Activated CD4-positive, alpha-beta T cell treated with anti-CD3 and anti-CD28 coated beads, Interleukin-2, amount 50 U/mL, for 1 hour (primary cell): ENCODE data around the gene MRPL11.
"Not testable (repeated sequence)": the region's sequence is repeated elsewhere in the genome, so short reads cannot be mapped to it uniquely, and the experiment has no call there.

ENCODE experiments used
- DNase-seq: peaks from one replicate; pipeline ENCODE4 v3.0.0-alpha.2; 2020

MRPL11 gene

DNA sequence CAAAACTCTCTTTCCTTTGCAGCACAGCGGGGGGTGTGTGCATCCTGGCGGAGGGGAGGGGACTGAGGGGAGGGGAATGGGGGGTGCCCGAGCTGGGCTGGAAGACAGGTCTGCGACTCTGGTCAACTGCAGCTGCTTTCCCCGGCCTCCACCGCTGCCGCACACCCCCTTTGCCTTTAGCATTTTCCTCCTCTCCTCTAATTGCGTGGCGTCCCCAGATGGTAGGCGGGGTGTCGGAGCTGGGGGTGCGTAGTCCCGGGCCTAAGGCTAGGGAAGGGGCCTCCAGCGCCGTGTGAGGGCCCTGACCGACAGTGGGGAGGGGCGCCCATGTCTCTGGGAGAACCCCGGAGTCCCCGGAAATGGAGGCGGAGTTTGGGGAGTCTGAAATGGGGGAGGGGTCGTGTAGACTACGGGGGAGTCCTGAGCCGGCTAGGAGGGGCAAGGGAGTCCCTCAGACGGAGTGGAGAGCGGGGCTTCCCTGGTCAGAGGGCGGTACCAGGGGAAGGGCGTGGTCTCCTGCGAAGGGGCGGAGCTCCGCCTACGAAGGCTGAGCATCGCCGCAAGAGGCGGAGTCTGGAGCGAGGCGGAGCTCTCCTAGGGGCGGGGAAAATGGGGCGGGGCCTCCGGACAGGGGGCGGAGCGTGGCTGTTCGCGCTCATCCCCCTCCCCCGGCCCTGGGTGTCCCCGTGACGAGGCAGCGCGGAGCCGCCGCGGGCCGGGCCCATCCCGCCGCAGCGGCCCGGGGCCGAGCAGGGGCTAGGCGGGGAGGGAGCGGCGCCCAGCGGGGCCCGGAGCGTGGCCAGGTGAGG, 27.8 kb upstream of the MRPL11 start, which contains the start of gene PELI3:
TSS of gene PELI3 (plus strand) at position 681 of the 809 bp plus-strand sequence. CDS start 1,224 bp downstream, outside the sequence.
- peak; percentile 96 for DNase-seq

DNA sequence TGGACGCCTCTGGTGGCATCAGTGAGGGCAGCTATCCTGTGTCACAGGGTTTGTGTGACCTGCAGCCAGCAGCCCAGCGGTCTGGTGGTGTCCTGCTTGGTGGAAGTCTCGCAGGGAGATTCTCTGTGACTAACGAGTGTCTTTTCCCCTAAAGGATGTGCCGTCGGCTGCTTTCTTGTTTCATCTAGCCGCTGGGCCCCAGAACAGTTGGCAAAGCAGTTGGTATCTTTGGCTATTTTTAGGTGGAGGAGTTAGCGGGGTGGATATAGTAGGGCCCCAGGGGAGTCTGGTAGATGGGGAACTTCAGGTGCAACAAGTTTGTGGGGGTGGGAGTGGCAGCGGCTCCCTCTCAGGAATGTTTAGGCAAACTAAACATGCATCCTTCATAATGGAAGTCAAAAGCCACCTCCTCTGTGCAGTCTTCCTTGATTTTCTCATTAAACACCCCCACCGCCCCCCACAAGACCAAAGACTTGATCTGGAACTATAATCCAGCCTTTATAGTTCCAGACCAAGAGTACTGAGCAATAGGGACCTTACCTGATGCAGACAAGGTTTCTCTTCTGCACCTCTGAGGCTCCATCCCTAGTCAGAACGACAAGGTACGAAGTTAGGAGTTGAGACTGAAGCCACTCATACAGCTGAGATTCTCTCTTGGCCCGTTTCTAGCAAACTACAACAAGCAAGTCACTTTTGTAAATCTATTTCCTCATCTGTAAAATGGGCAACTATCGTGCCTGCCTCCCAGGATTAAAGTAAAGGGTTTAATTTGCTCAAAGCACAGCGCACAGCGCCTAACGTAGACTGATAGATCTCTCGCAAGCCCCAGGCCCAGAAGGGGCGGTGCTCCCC, 27.0 kb upstream of the MRPL11 start:
- DNase-seq = no peak

DNA sequence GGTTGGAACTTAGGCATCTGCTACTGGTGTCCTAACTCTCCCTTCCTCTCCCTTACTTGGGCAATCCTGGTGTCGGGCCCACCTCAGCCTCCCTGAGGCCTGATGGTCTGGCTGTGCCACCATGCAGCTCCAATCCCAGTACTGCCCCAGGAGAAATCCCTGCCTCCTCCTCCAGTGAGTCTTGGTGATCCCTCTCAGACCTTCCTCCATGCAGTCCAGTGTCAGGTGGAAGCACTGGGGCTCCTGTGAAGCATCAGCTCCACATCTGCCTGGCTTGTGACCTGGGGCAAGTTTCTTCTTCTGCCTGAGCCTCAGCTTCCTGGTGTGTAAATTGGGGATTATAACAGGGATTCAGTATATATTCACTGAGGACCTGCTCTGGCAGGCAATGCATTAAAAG, 26.3 kb upstream of the MRPL11 start:
- DNase-seq = no peak

DNA sequence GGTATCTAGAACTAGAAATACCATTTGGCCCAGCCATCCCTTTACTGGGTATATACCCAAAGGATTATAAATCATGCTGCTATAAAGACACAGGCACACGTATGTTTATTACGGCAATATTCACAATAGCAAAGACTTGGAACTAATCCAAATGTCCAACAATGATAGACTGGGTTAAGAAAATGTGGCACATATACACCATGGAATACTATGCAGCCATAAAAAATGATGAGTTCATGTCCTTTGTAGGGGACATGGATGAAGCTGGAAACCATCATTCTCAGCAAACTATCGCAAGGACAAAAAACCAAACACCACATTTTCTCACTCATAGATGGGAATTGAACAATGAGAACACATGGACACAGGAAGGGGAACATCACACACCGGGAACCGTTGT, 25.5 kb upstream of the MRPL11 start:
- not testable (repeated sequence) for DNase-seq

DNA sequence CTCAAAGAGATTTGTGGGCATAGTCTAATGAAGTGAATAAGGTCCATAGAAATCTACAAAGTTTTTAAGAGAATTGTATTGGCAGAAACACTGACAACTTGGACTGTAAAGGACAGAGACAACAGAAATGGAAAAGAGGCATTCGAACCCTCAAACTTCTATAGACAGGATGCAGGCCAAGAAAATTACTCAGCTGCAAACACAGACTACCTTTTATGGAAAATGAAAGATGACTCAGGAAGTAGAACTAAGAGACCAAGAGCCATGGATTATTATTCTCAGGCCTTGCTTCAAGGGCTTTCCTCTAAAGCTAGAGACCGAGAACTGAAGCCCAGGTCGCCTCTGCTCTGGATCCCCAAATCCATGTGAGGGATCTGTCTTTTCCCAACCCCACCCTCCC, 24.3 kb upstream of the MRPL11 start:
- DNase-seq = no peak

DNA sequence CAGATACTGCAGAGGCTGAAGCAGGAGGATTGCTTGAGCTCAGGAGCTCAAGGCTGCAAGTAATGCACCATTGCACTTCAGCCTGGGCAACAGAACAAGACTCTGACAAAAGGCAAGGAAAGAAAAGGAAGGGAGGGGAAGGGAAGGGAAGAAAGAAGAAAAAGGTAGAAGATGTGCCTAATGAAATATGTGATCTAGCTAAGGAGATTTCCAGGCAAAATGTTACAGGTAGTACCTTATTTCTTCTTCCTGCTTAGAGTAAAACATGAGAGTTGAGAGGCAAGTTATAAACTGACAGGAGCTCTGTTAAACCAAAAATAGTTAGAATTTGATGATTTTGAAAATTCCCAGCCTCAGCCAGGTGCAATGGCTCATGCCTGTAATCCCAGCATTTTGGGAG, 23.4 kb upstream of the MRPL11 start:
- DNase-seq = no peak

DNA sequence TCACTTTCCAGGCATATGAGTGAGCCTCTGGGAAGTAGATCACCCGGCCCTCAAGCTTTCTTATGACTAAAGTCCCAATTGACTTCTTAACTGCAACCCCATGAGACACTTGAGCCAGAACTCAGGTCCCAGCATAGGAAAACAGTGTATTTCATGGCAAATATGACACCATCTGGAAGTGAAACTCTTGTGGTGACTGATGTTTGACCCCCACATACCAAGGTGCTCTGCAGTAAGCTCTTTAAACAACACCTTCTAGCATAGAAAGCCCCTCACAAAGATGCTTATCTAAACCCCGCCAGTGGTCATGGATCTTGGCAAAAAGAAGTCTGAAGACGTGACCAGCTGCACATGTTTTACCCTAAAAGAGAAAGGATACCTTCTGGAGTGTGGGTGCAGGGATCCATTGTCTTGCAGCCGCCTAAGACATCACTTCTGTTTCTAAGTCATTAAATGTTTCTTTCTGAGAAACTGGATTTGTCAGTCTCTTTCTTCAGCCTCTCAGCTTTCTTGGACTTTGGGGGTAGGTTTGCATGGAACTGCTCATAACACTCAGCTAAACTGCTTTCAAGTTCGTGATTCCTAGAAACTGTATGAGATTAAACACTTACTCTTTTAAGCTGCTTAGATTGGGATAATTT, 20.6 kb upstream of the MRPL11 start:
- no peak for DNase-seq

DNA sequence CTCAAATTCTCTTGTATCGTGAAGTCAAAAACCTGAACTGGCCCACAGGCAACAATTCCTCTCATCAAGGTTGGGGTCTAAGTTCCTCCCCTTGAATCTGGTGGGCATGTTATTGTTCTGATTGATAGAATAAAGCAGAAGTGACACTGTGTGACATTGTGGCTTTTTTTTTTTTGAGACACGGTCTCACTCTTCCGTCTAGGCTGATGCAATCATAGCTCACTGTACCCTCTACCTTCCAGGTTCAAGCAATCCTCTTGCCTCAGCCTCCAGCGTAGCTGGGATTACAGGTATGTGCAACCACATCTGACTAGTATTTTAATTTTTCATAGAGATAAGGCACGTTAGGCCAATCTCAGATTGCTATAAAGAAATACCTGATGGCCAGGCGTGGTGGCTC, 19.2 kb upstream of the MRPL11 start:
- DNase-seq = no peak

DNA sequence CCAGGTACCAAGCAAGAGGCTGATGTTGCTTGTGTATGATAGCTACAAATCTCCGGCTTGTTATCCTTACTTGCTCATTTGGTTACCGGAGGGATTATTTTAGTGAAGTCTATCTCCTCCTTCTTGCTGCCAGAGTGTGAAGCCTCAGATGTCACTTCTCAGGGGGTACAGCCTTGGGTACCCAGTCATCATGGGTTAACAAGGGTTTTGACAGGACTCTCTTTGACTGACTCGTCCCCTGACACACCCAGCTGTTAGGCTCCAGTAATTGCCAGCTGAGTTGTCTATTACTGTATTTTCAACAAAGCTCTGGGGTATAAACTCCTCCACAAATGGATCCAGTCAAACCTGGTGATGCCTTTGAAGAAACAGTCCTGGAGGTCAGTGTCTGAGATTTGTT, 16.2 kb upstream of the MRPL11 start:
- no peak for DNase-seq

DNA sequence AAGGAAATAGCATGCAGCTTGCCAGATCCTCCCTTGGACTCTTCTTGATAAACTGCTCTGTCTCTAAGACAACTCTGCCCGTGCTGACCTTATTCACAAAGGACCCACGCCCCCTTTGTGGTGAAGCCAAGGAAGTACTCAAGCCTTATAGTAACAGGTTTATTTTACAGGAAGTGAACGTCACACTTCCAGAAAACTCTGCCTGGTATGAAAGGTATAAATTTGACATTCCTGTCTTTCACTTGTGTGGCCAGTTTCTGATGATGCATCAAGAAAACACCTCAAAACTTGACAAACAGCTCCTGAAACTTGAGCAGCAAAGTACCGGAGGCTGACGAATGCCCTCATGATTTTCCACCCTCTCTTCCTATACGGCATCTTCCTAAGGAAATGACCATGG, 15.6 kb upstream of the MRPL11 start:
- DNase-seq = no peak

DNA sequence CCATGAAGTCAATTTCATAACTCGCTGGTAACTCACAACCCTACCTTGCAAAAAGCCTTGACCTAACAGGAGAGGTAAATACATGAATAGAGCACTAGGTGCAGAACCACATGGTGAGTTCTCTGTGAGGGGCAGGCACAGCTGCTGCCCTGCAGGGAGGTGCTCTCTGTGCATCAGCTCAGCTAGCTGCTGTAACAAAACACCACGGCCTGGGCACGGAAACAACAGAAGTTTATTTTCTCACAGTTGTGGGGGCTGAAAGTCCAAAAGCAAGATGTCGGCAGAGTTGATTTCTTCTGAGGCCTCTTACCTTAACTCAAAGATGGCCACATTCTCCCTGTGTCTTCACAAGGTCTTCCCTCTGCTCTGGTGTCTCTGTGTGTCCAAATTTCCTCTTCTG, 13.0 kb upstream of the MRPL11 start:
- no peak for DNase-seq

DNA sequence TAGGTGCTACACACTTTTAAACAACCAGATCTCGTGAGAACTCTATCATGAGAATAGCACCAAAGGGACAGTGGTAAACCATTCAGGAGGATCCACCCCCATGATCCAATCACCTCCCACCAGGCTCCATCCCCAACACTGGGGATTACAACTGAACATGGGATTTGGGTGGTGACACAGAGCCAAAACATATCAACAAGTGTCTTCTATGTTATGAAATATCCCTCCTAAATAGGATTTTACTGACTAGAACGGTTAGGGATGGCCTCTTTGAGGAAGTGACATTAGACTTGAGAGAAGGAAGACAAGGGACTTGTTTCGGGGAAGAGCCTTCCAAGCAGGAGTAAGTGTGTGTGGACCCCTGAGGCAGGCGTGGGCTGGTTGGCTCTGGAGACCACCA, 11.9 kb upstream of the MRPL11 start:
- DNase-seq = no peak

DNA sequence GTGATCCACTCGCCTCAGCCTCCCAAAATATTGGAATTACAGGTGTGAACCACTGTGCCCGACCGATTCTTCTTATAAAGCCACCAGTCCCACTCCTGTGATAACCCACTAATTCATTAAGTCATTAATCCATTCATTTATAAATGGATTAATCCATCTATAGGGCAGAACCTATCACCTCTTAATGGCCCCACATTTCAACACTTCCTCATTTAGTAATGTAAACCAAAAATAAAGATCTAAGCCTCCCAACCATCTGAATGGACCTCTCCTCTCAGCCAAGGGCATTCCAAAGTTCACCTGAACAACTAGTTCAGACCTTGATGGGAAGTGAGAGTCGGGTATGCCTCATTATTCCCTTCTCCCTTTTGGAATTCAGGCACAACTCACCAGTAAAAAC, 9.9 kb upstream of the MRPL11 start:
- no peak for DNase-seq

DNA sequence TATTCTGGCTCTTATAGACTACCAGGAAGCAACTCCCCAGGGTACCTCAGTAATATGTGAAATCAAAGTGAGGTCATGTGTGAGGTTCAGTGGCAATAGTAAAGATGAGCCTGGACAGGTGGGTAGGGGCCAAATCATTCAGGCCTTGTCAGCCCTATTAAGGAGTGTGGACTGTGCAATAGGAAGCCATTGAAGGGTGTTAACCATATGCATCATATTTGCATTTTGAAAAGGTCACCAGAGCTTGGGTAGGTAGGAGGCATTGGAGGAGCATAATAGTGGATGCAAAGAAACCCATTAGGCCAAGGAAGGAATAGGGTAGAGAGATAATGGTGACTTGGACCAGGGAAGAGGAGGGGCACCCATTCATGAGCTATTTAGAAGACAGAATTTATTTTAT, 8.4 kb upstream of the MRPL11 start:
- DNase-seq = no peak

DNA sequence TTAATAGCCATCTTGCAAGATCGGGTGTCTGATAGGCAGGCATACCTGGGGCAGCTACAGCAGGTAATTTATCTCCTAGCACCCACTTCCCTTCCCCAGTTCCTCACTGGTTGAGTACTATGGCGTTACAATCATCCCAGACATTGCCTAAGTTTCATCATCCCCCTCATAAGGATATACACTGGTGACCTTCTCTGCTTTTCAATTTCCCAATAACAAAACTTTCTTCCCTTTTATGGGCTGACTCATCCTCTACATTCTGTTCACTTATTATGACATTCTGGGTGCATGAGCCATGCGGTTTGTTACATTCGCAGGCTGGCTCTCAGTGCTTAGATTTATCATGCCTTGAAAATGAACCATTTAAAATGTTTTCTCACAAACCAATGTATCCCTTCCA, 5.0 kb upstream of the MRPL11 start:
- DNase-seq = no peak

DNA sequence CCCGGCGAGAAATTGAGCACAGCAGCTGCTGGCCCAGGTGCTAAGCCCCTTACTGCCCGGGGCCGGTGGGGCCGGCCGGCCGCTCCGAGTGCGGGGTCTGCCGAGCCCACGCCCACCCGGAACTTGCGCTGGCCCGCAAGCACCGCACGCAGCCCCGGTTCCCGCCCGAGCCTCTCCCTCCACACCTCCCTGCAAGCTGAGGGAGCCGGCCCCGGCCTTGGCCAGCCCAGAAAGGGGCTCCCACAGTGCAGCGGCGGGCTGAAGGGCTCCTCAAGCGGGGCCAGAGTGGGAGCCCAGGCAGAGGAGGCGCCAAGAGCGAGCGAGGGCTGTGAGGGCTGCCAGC, 2.3 kb upstream of the MRPL11 start:
- not testable (repeated sequence) for DNase-seq

DNA sequence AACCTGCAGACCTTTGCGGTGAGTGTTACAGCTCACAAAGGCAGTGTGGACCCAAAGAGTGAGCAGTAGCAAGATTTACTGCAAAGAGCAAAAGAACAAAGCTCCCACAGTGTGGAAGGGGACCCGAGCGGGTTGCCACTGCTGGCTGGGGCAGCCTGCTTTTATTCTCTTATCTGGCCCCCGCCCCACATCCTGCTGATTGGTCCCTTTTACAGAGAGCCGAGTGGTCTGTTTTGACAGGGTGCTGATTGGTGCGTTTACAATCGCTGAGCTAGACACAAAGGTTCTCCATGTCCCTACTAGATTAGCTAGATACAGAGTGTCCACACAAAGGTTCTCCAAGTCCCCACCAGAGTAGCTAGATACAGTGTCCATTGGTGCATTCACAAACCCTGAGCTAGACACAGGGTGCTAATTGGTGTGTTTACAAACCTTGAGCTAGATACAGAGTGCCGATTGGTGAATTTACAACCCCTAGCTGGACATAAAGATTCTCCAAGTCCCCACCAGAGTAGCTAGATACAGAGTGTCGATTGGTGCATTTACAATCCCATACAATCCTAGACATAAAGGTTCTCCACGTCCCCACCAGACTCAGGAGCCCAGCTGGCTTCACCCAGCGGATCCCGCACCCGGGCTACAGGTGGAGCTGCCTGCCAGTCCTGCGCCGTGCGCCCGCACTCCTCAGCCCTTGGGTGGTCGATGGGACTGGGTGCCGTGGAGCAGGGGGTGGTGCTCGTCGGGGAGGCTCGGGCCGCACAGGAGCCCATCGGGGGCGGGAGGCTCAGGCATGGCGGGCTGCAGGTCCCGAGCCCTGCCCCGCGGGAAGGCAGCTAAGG, 1.7 kb upstream of the MRPL11 start:
- DNase-seq = not testable (repeated sequence)

DNA sequence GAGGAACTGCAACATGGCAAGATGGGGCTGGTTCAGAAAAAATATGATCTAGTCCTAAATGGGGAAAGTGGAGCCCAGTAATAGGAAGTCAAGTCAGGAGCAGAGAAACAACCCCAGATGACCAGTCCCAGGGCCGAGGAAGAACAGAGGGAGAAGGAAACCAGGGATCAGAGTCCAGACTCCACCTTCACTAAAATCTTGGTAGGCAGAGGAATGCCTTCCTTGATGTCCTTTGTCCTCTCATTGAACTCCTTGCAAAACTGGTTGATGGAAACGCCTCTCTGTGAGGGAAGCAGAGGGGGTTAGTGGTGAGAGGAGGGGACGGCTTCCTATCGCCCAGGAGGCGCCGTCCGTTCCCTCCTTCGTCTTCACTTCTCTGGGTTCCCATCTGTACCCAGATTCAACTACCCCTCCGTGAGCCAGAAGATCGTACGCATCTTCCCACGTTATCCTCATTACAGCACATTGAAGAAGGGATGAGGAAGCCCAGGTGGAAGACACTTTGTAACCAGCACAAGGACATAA, 607 bp downstream of the MRPL11 start:
- no peak for DNase-seq

DNA sequence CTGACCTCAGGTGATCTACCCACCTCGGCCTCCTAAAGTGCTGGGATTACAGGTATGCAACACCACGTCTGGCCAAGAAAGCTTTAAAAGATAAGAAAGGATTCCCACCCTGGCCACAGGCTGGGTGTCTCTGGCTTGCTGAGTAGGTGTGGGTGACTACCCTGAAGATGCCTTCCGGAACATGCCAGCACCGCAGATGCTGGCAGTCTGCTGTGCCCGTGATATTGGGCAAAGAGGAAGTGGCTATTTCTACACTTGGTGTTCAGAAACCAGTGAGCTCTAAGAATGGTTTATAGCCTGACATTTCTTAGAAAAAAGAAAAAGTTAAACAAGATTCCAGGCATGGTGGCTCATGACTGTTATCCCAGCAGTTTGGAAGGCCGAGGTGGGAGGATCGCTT, 6.1 kb downstream of the MRPL11 start:
- no peak for DNase-seq

DNA sequence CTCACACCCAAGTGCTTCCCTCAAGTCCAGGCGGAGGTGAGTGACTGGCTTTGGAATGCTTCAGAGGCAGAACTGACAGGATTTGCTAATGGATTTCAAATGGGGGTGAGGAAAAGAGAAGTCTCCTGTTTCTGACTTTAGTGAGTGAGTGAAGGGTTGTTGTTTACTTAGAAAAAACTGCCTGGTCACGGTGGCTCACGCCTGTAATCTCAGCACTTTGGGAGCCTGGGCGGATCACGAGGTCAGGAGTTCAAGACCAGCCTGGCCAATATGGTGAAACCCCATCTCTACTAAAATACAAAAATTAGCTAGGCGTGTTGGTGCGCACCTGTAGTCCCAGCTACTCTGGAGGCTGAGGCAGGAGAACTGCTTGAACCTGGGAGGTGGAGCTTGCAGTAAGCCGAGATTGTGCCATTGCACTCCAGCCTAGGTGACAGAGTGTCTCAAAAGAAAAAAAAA, 6.7 kb downstream of the MRPL11 start:
- not testable (repeated sequence) for DNase-seq

DNA sequence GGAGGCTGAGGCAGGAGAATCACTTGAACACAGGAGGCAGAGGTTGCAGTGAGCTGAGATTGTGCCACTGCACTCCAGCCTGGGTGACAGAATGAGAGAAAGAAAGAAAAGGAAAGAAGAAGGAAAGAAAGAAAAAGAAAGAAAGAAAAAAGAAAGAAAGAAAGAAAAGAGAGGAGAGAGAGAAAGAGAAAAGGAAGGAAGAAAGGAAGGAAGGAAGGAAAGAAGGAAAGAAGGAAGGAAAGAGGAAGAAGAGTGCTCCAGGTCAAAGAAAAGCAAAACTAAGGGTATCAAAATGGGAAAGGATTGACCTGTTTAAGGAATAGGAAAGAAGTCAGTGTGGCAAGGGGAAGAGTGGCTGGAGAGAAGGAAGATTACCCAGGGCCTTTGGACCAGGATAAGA, 7.4 kb downstream of the MRPL11 start:
- not testable (repeated sequence) for DNase-seq

DNA sequence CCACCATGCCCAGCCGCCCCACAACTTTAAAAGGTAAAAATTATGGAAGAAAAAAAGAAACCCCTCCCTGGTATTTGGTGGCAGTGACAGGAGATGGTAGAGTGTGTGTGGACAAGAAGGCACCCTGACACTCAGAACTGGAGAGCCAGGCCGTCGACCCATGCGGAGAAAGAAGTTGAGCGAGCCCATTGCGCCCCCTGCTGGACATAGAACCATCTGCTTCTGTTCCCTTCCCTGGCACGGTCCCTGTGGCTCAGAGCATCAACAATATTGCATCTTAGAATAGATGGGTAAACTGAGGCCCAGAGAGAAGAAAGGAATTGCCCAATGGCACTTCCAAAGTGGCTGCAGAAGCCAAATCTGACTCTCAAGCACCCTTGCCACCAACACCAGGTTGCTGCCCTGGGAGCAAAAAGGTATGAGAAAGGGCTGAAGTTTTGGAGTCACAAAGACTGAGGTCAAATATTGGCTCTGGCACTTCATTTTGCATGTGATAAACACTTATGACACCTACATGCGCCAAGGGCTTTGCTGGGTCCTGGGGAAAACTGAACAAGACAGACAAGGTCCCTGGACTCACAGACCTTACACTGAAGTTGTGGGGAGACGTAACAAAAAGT, 8.6 kb downstream of the MRPL11 start:
- peak; percentile 73 for DNase-seq
